Activated effector memory CD4-positive, alpha-beta T cell treated with anti-CD3 and anti-CD28 coated beads, Interleukin-2, amount 50 U/mL, for 16 hours (primary cell): ENCODE data around the gene AMN1.

Experiments used
- DNase-seq: peaks from one replicate; pipeline ENCODE4 v3.0.0-alpha.2; 2020

AMN1 gene

DNA sequence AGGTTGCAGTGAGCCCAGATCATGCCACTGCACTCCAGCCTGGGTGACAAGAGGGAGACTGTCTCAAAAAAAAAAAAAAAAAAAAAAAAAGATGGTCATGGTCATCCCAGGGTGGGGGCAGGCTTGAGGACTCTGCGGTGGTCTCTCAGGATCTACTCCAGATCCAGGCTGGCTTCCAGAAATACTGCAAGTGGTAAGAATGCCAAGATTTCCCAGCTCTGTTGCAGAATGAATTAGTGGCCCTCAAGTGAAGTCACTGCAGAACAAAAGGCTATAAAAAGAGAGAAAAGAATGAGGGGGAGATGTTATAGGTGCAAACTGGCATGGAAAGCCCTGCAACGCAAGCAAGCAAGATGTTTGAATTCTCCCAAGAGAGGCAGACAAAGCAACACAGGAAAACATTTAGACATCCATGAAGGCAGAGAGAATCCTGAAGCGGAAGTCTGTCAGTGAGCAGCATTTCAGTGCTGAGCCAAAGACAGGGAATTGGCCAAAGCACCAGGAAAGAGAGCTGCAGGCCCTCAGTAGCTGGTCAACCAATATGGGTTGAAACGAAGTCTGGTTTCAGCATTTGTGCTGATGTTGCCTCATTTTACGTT, 101.3 kb downstream of the AMN1 start:
- DNase-seq, result no peak

DNA sequence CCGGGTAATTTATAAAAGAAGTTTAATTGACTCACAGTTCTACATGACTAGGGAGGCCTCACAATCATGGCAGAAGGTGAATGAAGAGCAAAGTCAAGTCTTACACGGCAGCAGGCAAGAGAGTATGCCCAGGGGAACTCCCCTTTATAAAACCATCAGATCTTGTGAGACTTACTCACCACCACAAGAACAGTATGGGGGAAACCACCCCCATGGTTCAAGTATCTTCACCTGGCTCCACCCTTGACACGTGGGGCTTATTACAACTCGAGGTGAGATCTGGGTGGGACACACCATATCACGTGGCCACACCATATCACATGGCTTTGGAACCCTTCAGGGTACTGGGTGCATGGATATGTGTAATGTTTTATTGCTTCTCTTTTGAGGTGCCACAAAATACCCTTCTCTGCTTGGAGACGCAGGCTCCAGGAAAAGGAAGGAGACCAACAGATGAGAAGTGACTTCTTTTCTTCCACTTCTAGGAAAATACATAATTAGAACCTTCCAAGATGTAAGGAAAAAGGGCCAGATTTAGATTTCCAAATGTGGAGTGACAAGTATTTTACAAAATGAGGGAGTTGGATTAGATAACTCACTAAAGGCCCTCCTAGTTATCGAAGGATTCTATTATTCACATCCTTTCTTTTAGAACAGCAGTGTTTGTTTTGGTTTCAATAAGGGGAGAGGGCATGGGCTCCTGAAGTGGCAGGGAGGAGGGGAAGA, 102.4 kb downstream of the AMN1 start:
- no peak for DNase-seq

DNA sequence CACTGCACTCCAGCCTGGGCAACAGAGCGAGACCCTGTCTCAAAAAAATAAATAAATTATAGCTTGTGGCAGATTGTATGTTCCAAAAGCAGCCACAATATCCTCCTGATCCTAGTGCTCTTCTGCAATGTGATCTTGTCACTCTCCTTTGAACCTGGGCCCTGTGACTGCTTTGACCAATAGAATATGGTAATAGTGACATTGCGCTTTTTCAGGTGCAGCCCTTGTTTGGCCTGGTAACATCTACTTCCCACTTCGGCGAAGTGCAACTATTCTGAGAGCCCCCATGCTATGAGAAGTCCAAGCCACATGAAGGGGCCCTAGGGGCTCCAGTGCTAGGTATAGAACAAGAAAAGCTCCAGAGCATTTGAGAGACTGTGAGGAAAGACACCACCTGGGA, 106.8 kb downstream of the AMN1 start:
- DNase-seq, result no peak
